LHCN-M2 (cell line): ENCODE measurements around the gene TTC31. TPM values are rescaled to one million over a fixed set of nuclear protein-coding genes. Genes with fewer than 3 reads are reported as not detected.
"Not testable (repeated sequence)": the region's sequence is repeated elsewhere in the genome, so short reads cannot be mapped to it uniquely, and the experiment has no call there.

ENCODE experiments used
- DNase-seq: peaks from one replicate; pipeline ENCODE4 v3.0.0-alpha.2; 2012; ENCODE audit warnings: low read depth
- total RNA-seq: library from RNA; depleted of rRNA; stranded (reverse); fragments of >200 nt; gene quantifications from 2 replicates; pipeline ENCODE4 v1.2.3, GENCODE V29; 2014

The TTC31 gene
- total RNA-seq, 1 experiment from 2014 or later = 24.2 TPM

DNA sequence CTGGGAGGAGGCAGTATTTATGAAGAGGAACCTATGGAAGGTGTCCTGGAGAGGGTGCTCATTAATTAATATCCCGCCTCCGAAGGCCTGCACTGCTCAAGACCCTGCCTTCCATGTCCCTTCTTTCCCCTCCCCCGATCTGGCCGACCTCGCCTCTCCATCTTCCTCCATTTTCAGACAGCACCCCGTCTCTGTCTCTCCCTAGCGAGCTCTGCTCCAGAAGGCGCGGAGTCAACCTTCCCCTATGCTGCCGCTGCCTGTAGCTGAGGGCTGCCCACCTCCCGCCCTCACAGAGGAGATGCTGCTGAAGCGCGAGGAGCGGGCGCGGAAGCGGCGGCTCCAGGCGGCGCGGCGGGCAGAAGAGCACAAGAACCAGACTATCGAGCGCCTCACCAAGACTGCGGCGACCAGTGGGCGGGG is 25.7 kb upstream of the TTC31 start:
- DNase-seq = no peak

DNA sequence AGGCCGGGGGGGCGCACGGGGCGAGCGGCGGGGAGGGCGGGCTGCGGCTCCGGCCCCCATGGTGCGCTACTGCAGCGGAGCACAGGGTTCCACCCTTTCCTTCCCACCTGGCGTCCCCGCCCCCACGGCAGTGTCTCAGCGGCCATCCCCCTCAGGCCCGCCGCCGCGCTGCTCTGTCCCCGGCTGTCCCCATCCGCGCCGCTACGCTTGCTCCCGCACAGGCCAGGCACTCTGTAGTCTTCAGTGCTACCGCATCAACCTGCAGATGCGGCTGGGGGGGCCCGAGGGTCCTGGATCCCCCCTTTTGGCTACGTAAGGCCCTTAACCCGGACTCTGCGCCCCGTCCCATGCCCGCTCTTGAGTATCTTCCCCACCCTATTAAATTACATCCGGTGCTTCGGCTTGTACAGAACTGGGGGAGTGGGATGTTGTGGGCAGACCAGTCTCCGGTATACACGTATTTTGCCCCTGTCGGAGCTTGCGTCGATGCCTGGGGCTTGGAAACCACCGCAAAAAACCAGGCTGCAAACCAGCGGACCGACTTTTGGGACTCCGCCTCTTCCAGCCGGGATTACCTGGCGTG is 25.2 kb upstream of the TTC31 start:
- no peak for DNase-seq

- peak; percentile 100 for DNase-seq
These were observed 24.5 kb upstream of the TTC31 start, which contains the start of gene WBP1 for GRCh38 chr2:74458132-74458937. Gene WBP1, plus strand, starts transcription at chr2:74458438. Its CDS starts 165 bp downstream, at chr2:74458603.

DNA sequence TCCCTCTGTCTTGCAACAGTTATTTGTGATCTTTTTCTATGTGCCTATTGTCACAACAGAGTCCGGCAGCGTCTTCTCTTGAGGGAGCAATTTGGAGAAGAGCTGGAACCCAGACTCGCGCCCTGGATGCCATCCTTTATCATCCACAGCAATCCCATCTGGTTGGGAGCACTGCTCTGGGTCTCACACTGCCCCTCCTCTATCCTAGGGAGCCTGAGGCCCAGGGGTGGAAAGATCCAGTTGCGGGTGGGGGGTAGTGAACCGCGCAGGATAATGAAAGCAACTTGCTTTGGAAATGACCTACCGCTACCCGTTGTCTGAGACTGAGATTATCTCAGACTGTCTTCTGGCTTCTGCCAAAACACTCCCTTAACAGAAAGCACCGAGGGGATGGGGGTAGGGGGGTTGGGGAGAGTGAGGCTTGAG is 23.9 kb upstream of the TTC31 start:
- DNase-seq = no peak

DNA sequence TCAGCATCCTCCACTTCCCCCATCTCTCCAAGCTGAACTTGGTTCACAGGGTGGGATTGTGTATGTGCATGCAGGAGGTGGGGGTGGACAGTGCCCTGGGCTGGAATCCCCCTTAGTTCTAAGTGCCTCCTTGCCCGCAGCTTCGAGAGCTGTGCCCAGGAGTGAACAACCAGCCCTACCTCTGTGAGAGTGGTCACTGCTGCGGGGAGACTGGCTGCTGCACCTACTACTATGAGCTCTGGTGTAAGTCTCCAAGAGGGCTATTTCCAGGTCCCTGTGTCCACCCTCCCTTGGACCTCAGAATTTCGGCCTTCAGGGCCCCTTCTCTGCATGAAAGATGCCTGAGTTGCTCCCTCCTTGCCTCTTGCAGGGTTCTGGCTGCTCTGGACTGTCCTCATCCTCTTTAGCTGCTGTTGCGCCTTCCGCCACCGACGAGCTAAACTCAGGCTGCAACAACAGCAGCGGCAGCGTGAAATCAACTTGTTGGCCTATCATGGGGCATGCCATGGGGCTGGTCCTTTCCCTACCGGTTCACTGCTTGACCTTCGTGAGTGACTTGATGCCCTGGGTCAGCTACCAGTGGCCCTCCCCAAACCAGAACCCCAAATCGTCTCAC is 23.3 kb upstream of the TTC31 start:
- DNase-seq = not testable (repeated sequence)

- not testable (repeated sequence) for DNase-seq
These were observed 22.7 kb upstream of the TTC31 start for GRCh38 chr2:74460187-74460586.

DNA sequence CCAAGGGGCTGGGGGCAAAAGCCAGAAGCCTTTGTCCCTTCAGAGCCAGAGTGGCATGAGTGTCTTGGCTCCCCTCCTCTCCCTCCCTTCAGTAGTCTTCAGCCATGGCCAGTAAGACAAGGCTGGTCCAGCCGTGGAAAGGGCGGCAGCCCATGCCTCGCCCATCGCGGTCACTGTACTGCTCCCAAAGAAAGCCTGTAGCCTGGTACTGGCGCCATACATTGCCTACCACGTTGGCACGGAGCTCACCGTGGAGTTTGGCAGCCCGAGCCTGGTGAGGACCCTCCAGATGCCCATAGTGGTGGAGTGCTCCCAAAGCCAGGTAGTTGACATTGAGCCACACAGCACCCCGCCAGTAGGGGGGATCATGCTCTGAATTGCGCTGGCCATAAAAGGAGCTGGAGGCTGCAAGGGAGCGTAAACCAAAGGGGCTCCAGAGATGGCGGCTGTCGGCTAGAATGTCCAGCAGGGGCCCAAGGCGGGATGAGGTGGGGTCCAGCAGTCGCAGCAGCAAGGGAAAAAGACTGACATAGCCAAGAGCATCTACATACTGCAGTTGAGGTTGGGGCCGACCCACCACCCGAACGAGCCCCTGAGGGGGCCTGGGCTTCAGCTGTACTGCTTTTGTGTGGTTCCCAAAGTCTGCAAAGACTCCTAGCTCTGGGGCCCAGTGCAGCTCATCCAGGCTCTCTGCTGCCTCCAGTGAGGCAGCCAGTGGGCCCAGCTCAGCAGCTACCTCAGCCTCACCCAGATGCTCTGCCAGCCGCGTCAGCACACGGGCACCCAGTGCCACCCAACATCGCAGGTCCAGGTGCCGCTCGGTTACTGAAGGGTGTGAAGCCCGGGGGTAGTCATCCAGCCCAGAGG is 21.5 kb upstream of the TTC31 start:
- no peak for DNase-seq

- DNase-seq = no peak
These were observed 20.7 kb upstream of the TTC31 start for GRCh38 chr2:74462054-74462785.

DNA sequence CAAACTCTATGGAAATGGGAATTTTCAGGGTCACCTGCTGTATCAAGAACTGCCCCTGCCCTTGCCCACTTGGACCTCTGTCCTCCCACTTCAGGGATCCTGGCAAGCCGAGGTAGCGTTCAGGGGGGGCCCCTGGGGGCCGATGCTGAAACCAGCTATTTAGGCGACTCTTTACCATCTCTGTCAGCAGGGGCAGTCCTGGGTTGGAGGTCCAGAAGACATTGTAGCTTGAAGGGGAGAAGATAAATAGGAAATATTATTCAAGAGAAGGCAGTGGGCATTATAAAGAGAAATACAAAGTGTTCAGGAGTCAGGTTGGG is 20.1 kb upstream of the TTC31 start:
- DNase-seq = no peak

- no peak for DNase-seq
These were observed 18.5 kb upstream of the TTC31 start for GRCh38 chr2:74464406-74464805.

DNA sequence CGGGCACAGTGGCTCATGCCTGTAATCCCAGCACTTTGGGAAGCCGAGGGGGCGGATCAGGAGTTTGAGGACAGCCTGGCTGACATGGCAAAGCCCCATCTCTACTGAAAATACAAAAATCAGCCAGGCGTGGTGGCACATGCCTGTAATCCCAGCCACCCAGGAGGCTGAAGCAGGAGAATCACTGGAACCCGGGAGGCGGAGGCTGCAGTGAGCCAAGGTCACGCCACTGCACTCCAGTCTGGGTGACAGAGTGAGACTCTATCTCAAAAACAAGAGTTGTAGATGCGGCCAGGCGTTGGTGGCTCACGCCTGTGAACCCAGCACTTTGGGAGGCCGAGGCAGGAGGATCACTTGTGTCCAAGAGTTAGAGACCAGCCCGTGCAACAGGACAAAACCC is 12.1 kb upstream of the TTC31 start:
- DNase-seq = not testable (repeated sequence)

DNA sequence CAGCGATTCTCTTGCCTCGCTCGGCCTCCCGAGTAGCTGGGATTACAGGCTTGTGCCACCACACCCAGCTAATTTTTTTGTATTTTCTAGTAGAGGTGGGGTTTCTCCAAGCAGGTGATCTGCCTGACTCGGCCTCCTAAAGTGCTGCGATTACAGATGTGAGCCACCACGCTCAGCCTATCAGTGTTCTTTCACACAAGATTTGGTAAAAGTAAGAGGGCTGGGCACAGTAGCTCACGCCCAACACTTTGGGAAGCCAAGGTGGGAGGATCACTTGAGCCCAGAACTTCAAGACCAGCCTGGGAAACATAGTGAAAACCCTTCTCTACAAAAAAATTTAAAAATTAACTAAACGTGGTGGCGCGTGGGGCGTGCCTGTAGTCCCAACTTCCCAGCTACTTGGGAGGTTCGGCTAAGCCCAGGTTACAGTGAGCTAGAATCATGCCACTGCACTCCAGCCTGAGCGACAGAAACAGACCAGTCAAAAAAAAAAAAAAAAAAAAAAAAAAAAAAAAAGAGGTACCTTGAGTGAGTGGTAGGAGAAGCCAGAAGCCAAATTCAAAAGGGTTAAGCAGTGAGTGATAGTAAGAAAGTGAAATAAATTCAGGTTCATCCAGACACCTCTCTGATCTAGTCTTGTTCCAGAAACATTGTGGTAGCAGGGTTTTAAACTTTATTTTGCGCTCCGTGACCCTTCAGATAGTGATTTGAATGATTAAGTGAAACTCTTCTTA is 11.4 kb upstream of the TTC31 start:
- DNase-seq = no peak

DNA sequence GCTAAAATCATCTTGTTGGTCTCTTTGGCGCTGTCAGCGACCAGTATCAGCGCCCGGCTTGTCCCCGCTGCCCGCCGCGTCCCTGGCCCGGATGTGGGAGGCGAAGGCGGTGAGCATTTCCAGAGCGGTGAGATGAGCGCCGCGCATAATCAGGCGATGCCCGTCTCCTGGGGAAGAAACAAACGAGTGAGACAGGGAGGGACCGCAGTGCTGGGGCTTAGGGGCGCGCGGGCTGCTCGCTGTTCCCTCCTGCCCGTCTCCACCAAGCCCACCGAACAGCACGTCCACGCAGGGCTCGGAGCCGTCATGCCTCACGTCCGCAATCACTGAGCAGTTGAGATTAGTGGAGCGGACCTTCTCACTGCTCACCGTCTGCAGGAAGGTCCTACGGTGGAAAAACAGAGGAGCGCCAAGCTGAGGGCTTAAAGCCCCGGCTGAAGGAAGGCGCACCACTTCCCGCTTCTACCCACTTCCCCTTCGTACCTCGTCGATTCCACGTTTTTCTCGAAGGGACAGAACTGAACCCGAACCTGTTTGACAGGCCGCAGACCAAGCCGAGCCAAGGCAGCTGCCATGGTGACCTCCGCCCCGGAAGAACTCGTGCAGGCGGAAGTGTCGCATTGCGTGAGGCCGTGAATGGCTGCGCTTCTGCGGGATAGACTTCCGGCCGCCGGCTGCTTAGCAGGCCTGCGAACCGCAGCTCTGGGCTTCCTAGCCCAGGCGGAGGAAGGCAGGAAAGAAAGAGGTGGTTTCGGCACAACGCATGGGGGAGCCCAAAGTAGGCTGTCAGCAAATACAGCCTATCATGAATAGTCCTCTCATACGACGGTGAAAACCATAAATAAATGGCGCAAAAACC is 10.6 kb upstream of the TTC31 start, which contains the start of gene MRPL53:
Gene MRPL53, minus strand, starts transcription at position 595 of the 859 bp plus-strand sequence. Its CDS starts 20 bp downstream, at position 575.
- peak; percentile 93 for DNase-seq

GRCh38 chr2:74472945-74473258 is 10.0 kb upstream of the TTC31 start:
- no peak for DNase-seq

- no peak for DNase-seq
These were observed 8.4 kb upstream of the TTC31 start for GRCh38 chr2:74474481-74474880.

GRCh38 chr2:74474899-74475298 is 8.0 kb upstream of the TTC31 start:
- DNase-seq = no peak

DNA sequence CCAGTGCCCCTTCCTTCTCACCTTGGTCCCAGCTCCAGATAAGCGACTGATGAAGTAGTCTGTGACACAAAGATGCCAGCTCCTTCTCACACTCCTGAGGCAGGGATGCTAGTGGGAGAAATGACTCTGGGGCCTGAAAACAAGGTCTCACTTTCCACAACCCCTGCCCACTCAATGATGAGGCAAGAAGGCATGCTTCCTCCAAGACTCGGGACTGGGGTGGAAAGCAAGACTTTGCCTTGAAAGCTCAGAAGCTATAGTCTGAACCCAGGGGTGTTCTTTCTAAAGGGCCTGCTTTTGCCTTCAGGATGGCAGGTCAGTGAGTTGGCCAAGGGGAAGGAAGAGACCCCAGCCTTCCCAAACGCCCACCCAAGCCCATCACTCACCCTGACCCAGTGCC is 1.4 kb upstream of the TTC31 start:
- DNase-seq = no peak

DNA sequence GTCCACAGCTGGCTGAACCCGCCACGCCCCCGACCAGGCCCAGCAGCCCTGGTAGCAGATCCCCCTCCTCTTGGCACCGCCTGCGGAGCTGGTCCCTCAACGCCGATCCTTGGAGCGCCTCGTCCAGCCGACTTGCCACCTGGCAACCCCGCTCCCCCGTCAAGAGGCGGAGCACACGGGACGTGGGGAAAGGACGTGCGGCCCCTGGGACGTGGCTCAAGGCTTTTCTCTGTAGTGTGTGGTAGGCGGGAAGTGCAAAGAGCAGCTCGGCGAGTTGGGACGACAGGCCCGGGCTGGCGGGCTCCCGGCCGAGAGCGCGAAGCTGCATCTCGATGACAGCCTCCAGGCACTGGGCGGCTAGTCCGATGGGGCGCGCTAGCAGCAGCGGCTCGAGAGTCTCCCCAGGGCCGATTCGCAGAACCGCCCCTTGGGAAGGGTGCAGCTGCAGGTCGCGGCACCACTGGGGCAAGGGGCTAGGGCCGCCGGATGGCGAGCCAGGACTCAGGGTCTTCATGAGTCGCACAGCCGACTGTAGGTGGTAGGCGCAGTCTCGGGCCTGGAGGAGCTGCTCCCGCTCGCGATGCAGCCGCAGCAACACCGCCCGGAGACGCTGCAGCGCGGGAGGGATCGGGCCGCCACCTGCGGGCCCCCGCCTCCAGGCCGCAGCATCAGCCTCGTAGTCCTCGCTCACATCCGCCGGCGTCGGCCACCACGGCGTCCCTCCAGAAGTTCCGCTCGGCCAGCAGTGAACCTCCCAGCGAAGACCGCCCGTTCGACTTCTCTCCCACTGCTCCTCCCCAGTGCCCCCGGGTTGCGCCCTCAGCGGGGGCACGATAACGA is 700 bp upstream of the TTC31 start:
- DNase-seq = no peak
